Caki2 (cell line): ENCODE data around the gene C11orf68. TPM values are rescaled to one million over a fixed set of nuclear protein-coding genes. Genes with fewer than 3 reads are reported as not detected.

Experiments used
- DNase-seq: peaks from one replicate; pipeline ENCODE4 v3.0.0-alpha.2; 2015; ENCODE audit warnings: low read depth
- in situ Hi-C: cut with HindIII; loops from 2 replicates; pipeline ENCODE4 v1.10.0; 2016; ENCODE audit warnings: low sequenced_read_pairs, low pct_unique_long_range_greater_than_20kb, mixed read lengths
- total RNA-seq: library from RNA; depleted of rRNA; stranded (reverse); fragments of >200 nt; shearing (Covaris generic); gene quantifications from 2 replicates; pipeline ENCODE4 v1.2.3, GENCODE V29; 2014; ENCODE audit warnings: low replicate concordance

The C11orf68 gene
- total RNA-seq, 1 experiment from 2014 or later, result 36.3 TPM

GRCh38 chr11:65919141-65919572 lies 295 bp upstream of the C11orf68 start, which contains the start of gene DRAP1:
TSS of gene DRAP1 (plus strand) at chr11:65919426. CDS start at chr11:65919502, 76 bp downstream.
- peak; percentile 88 for DNase-seq
- in situ Hi-C loops, result no loop called here

GRCh38 chr11:65917434-65918210 lies 1.2 kb downstream of the C11orf68 start:
- peak; percentile 49 for DNase-seq
- in situ Hi-C loops, result no loop called here

GRCh38 chr11:65917077-65917433 lies 1.8 kb downstream of the C11orf68 start:
- in situ Hi-C loops, result no loop called here
- peak; percentile 31 for DNase-seq

GRCh38 chr11:65916391-65916790 lies 2.5 kb downstream of the C11orf68 start:
- no peak for DNase-seq
- in situ Hi-C loops, result no loop called here

- peak; percentile 90 for DNase-seq
- in situ Hi-C loops, result no loop called here
Measured at GRCh38 chr11:65915821-65916251, 3.0 kb downstream of the C11orf68 start.

GRCh38 chr11:65915101-65915820 lies 3.6 kb downstream of the C11orf68 start:
- in situ Hi-C loops, result no loop called here
- no peak for DNase-seq

GRCh38 chr11:65912845-65913244 lies 6.0 kb downstream of the C11orf68 start:
- peak; percentile 31 for DNase-seq
- in situ Hi-C loops, result no loop called here

- DNase-seq, result peak; percentile 86
- in situ Hi-C loops, result no loop called here
Measured at GRCh38 chr11:65911682-65912568, 6.9 kb downstream of the C11orf68 start.

GRCh38 chr11:65907878-65908277 lies 11.0 kb downstream of the C11orf68 start:
- in situ Hi-C loops, result no loop called here
- DNase-seq, result no peak

- in situ Hi-C loops, result no loop called here
- DNase-seq, result no peak
Measured at GRCh38 chr11:65906602-65907001, 12.3 kb downstream of the C11orf68 start.

- DNase-seq, result no peak
- in situ Hi-C loops, result no loop called here
Measured at GRCh38 chr11:65903715-65904114, 15.1 kb downstream of the C11orf68 start.

GRCh38 chr11:65903068-65903481 lies 15.8 kb downstream of the C11orf68 start:
- in situ Hi-C loops, result no loop called here
- DNase-seq, result peak; percentile 89

- no peak for DNase-seq
- in situ Hi-C loops, result no loop called here
Measured at GRCh38 chr11:65900899-65901180, 18.0 kb downstream of the C11orf68 start.

GRCh38 chr11:65900125-65900898 lies 18.6 kb downstream of the C11orf68 start, which contains the start of gene FOSL1:
TSS of gene FOSL1 (minus strand) at chr11:65900388. CDS start at chr11:65900339, 49 bp downstream.
- DNase-seq, result peak; percentile 96
- in situ Hi-C loops, result no loop called here

- peak; percentile 87 for DNase-seq
- in situ Hi-C loops, result no loop called here
Measured at GRCh38 chr11:65899356-65900124, 19.3 kb downstream of the C11orf68 start.

GRCh38 chr11:65898656-65899355 lies 20.1 kb downstream of the C11orf68 start:
- no peak for DNase-seq
- in situ Hi-C loops, result no loop called here

GRCh38 chr11:65897020-65897471 lies 21.8 kb downstream of the C11orf68 start:
- in situ Hi-C loops, result no loop called here
- DNase-seq, result no peak
